Loucy (cell line): ENCODE results near the gene ZNF221.

Experiments
- H2AFZ ChIP-seq: fragments of 200-600 bp; sonication (generic); 2 replicates; pipeline ENCODE4 v1.6.0; 2016; ENCODE audit warnings: antibody characterized with exemption, mild to moderate bottlenecking, low read length, moderate library complexity
- H3F3A ChIP-seq: fragments of 200-600 bp; 2 replicates; pipeline ENCODE4 v1.6.0; 2016; ENCODE audit warnings: antibody characterized with exemption, low read depth, mild to moderate bottlenecking
- H3K27me3 ChIP-seq: fragments of 200-600 bp; sonication (generic); 2 replicates; pipeline ENCODE4 v1.6.1; 2014; ENCODE audit warnings: low read length, mild to moderate bottlenecking; ENCODE audit not compliant: insufficient read depth, poor library complexity, severe bottlenecking
- H3K36me3 ChIP-seq: fragments of 200-600 bp; sonication (generic); 2 replicates; pipeline ENCODE4 v1.6.1; 2016; ENCODE audit warnings: low read length; ENCODE audit not compliant: insufficient read depth
- H3K4me1 ChIP-seq: fragments of 200-600 bp; sonication (generic); 2 replicates; pipeline ENCODE4 v1.5.1; 2014; ENCODE audit warnings: low read length, mild to moderate bottlenecking; ENCODE audit not compliant: insufficient read depth, poor library complexity, severe bottlenecking
- H3K4me2 ChIP-seq: fragments of 200-600 bp; sonication (generic); 2 replicates; pipeline ENCODE4 v1.6.0; 2014; ENCODE audit warnings: antibody characterized with exemption, low read length, low read depth, mild to moderate bottlenecking; ENCODE audit not compliant: poor library complexity, severe bottlenecking
- H3K4me3 ChIP-seq: fragments of 200-600 bp; sonication (generic); 2 replicates; pipeline ENCODE4 v1.5.1; 2014; ENCODE audit warnings: low read length, mild to moderate bottlenecking, mixed read lengths; ENCODE audit not compliant: poor library complexity, severe bottlenecking
- H3K79me2 ChIP-seq: fragments of 200-600 bp; sonication (generic); 2 replicates; pipeline ENCODE4 v1.6.1; 2014; ENCODE audit warnings: low read length; ENCODE audit not compliant: insufficient read depth
- H3K9ac ChIP-seq: fragments of 200-600 bp; sonication (generic); 2 replicates; pipeline ENCODE4 v1.6.0; 2014; ENCODE audit warnings: mild to moderate bottlenecking, low read depth, low read length, moderate library complexity; ENCODE audit not compliant: poor library complexity, severe bottlenecking
- H3K9me2 ChIP-seq: fragments of 200-600 bp; sonication (generic); replicated peaks from 2 replicates; pipeline ENCODE4 v1.6.1; 2016; ENCODE audit warnings: low read depth, low read length, mixed read lengths
- H3K9me3 ChIP-seq: fragments of 200-600 bp; sonication (generic); 2 replicates; pipeline ENCODE4 v1.6.1; 2014; ENCODE audit warnings: mild to moderate bottlenecking, antibody characterized with exemption, low read length, low read depth; ENCODE audit not compliant: insufficient read depth
- H4K20me1 ChIP-seq: fragments of 200-600 bp; sonication (generic); 2 replicates; pipeline ENCODE4 v1.6.0; 2014; ENCODE audit warnings: antibody characterized with exemption, low read length, mild to moderate bottlenecking; ENCODE audit not compliant: insufficient read depth, poor library complexity, severe bottlenecking
- CTCF ChIP-seq: fragments of 200-600 bp; sonication (generic); conservative IDR thresholded peaks from 2 replicates; pipeline ENCODE4 v1.5.1; 2014; ENCODE audit warnings: mild to moderate bottlenecking, antibody characterized with exemption, low read length
- EZH2phosphoT487 ChIP-seq: fragments of 200-600 bp; IDR thresholded peaks from 2 replicates; pipeline ENCODE4 v1.6.1; 2018; ENCODE audit warnings: antibody characterized with exemption, mild to moderate bottlenecking, moderate library complexity, borderline replicate concordance

Gene ZNF221

GRCh38 chr19:44002212-44002565 lies 51.2 kb downstream of the ZNF221 start:
- Histone ChIP-seq H3K27me3 (no peaks in the 10 kb centered on the region), H4K20me1 (no peaks in the 10 kb centered on the region), H3K4me1 (peaks cover 10% of the 10 kb centered on the region), H2AFZ (peak overlapping the region; percentile 96), H3K4me2 (peak overlapping the region; percentile 73), H3K9me2 (no peaks in the 10 kb centered on the region), H3K36me3 (no peaks in the 10 kb centered on the region), H3K9me3 (no peaks in the 10 kb centered on the region), H3K9ac (peak overlapping the region; percentile 82), H3F3A (no peaks in the 10 kb centered on the region), H3K79me2 (peaks cover 9% of the 10 kb centered on the region), H3K4me3 (peak overlapping the region; percentile 85)
- TF ChIP-seq EZH2phosphoT487 (no peak), CTCF (no peak)

GRCh38 chr19:44002566-44003460 lies 51.8 kb downstream of the ZNF221 start, which contains the start of gene ZNF230:
TSS of gene ZNF230 (plus strand) at chr19:44002957. CDS start at chr19:44007079, 4,122 bp downstream.
- peak within 1 kb of the TSS; percentile 82 for H3K9ac ChIP-seq
- H2AFZ ChIP-seq: peak within 1 kb of the TSS; percentile 96
- TF ChIP-seq CTCF (no peak), EZH2phosphoT487 (no peak)
- peaks cover 9% of the 10 kb centered on the region for H3K79me2 ChIP-seq
- H4K20me1 ChIP-seq: no peaks in the 10 kb centered on the region
- no peaks in the 10 kb centered on the region for H3K9me2 ChIP-seq
- no peaks in the 10 kb centered on the region for H3F3A ChIP-seq
- no peaks in the 10 kb centered on the region for H3K9me3 ChIP-seq
- H3K4me3 ChIP-seq: peak within 1 kb of the TSS; percentile 85
- no peaks in the 10 kb centered on the region for H3K27me3 ChIP-seq
- H3K4me1 ChIP-seq: peaks cover 10% of the 10 kb centered on the region
- H3K4me2 ChIP-seq: peak within 1 kb of the TSS; percentile 73
- peaks cover 5% of the 10 kb centered on the region; the same call in 1 of the 2 replicates for H3K36me3 ChIP-seq

GRCh38 chr19:44003461-44004009 lies 52.5 kb downstream of the ZNF221 start:
- H3K4me2 ChIP-seq: peak overlapping the region; percentile 73
- peak overlapping the region; percentile 82 for H3K9ac ChIP-seq
- H4K20me1 ChIP-seq: no peaks in the 10 kb centered on the region
- peak overlapping the region; percentile 85 for H3K4me3 ChIP-seq
- no peaks in the 10 kb centered on the region for H3K9me3 ChIP-seq
- no peaks in the 10 kb centered on the region for H3K9me2 ChIP-seq
- peaks cover 11% of the 10 kb centered on the region; the same call in 1 of the 2 replicates for H3K36me3 ChIP-seq
- H2AFZ ChIP-seq: peak overlapping the region; percentile 96
- H3K4me1 ChIP-seq: peaks cover 10% of the 10 kb centered on the region
- peak; percentile 42; the same call in 1 of the 2 replicates for TF ChIP-seq CTCF
- no peak for TF ChIP-seq EZH2phosphoT487
- no peaks in the 10 kb centered on the region for H3K27me3 ChIP-seq
- no peaks in the 10 kb centered on the region for H3F3A ChIP-seq
- H3K79me2 ChIP-seq: peaks cover 9% of the 10 kb centered on the region
